Thoracic aorta (tissue), 2 donors: ENCODE data around the gene BST1. TPM values are rescaled to one million over a fixed set of nuclear protein-coding genes. Genes with fewer than 3 reads are reported as not detected.
A peak's percentile ranks its signal among the peaks of the same experiment; 100 is the strongest.

Experiments
- ATAC-seq: fragments of 150-250 bp; one replicate; pipeline ENCODE4 v1.8.0; 2017; ENCODE audit warnings: low read depth; ENCODE audit not compliant: insufficient number of reproducible peaks, low FRiP score
- DNase-seq: peaks from one replicate; pipeline ENCODE4 v3.0.0-alpha.2; 2020; ENCODE audit warnings: low spot score
- H3K27ac ChIP-seq, 2 donors: fragments of 200-600 bp; sonication (generic); 1 replicate in 1 of 2; 2 replicates in 1 of 2; pipeline ENCODE4 v1.5.1; 2016; ENCODE audit warnings: mild to moderate bottlenecking in 2 of 2, moderate library complexity in 2 of 2
- H3K27me3 ChIP-seq: fragments of 200-600 bp; sonication (generic); replicated peaks from 2 replicates; pipeline ENCODE4 v1.6.0; 2016; ENCODE audit warnings: mild to moderate bottlenecking; ENCODE audit not compliant: insufficient read depth
- H3K36me3 ChIP-seq: fragments of 200-600 bp; sonication (generic); one replicate; pipeline ENCODE4 v1.5.1; 2016
- H3K4me1 ChIP-seq, 2 donors: fragments of 200-600 bp; sonication (generic); 1 replicate in 1 of 2; 2 replicates in 1 of 2; pipeline versions ENCODE4 v1.5.1 to v1.6.0; 2016; ENCODE audit warnings: low read depth in 2 of 2, mild to moderate bottlenecking in 1 of 2; ENCODE audit not compliant: control insufficient read depth in 1 of 2
- H3K4me3 ChIP-seq: fragments of 200-600 bp; sonication (generic); 2 replicates; pipeline ENCODE4 v1.5.1; 2016; ENCODE audit warnings: mild to moderate bottlenecking
- H3K9me3 ChIP-seq: fragments of 200-600 bp; sonication (generic); 2 replicates; pipeline ENCODE4 v1.5.1; 2016
- CTCF ChIP-seq: fragments of 200-600 bp; sonication (generic); IDR thresholded peaks from one replicate; pipeline ENCODE4 v1.5.1; 2019; ENCODE audit warnings: antibody characterized with exemption
- total RNA-seq, 2 donors: library from RNA; depleted of rRNA; stranded (reverse); fragments of >200 nt; gene quantifications; one replicate each; pipeline versions ENCODE4 v1.1.0 to v1.2.3, GENCODE V29; 2016

BST1 gene
- total RNA-seq, 2 donors from 2014 or later = 9.2 to 15.7 TPM

GRCh38 chr4:15676039-15676438, 26.8 kb upstream of the BST1 start:
- Histone ChIP-seq H3K4me3 (no peak overlapping the region), H3K27ac (no peak overlapping the region), H3K9me3 (no peaks in the 10 kb centered on the region), H3K4me1 (peaks cover 1% of the 10 kb centered on the region in 2 donors), H3K27me3 (no peaks in the 10 kb centered on the region), H3K36me3 (no peaks in the 10 kb centered on the region)
- no peak for ATAC-seq
- TF ChIP-seq CTCF = no peak
- DNase-seq = no peak

- Histone ChIP-seq H3K4me1 (peaks cover 3% of the 10 kb centered on the region in 2 donors), H3K36me3 (no peaks in the 10 kb centered on the region), H3K9me3 (no peaks in the 10 kb centered on the region), H3K27me3 (no peaks in the 10 kb centered on the region), H3K4me3 (no peak overlapping the region), H3K27ac (no peak overlapping the region)
- ATAC-seq (no peak), DNase-seq (no peak)
- no peak for TF ChIP-seq CTCF
Measured at GRCh38 chr4:15676899-15677298, 26.0 kb upstream of the BST1 start.

GRCh38 chr4:15677507-15677988, 25.3 kb upstream of the BST1 start:
- no peaks in the 10 kb centered on the region for H3K9me3 ChIP-seq
- H3K4me1 ChIP-seq = peaks cover 3 to 8% of the 10 kb centered on the region in 2 donors
- H3K4me3 ChIP-seq = no peak overlapping the region
- H3K27me3 ChIP-seq = no peaks in the 10 kb centered on the region
- ATAC-seq (no peak), DNase-seq (no peak)
- no peaks in the 10 kb centered on the region for H3K36me3 ChIP-seq
- no peak for TF ChIP-seq CTCF
- no peak overlapping the region for H3K27ac ChIP-seq

- ATAC-seq (no peak), DNase-seq (no peak)
- H3K9me3 ChIP-seq = no peaks in the 10 kb centered on the region
- H3K36me3 ChIP-seq = no peaks in the 10 kb centered on the region
- no peaks in the 10 kb centered on the region for H3K27me3 ChIP-seq
- H3K27ac ChIP-seq = no peak overlapping the region
- no peak for TF ChIP-seq CTCF
- peak overlapping the region; percentile 91 for H3K4me3 ChIP-seq
- H3K4me1 ChIP-seq = peaks cover 8 to 22% of the 10 kb centered on the region in 2 donors
Measured at GRCh38 chr4:15681067-15681371, 21.8 kb upstream of the BST1 start.

- ATAC-seq (peak; percentile 98), DNase-seq (peak; percentile 95)
- Histone ChIP-seq H3K27me3 (no peaks in the 10 kb centered on the region), H3K4me1 (peaks cover 8 to 22% of the 10 kb centered on the region in 2 donors), H3K36me3 (no peaks in the 10 kb centered on the region), H3K9me3 (no peaks in the 10 kb centered on the region), H3K4me3 (peak within 1 kb of the TSS; percentile 91), H3K27ac (peak within 1 kb of the TSS; percentile 88 to 93)
- TF ChIP-seq CTCF = peak; percentile 46
Measured at GRCh38 chr4:15681372-15682241, 21.3 kb upstream of the BST1 start, which contains the start of gene FAM200B. FAM200B (plus strand) TSS chr4:15681827; CDS start chr4:15686978, 5,151 bp downstream.
